GM18526 (cell line): ENCODE results near the gene TMEM236.

Source experiments
- POLR2A ChIP-seq: IDR thresholded peaks from 3 replicates; pipeline ENCODE4 v1.6.1; 2011; ENCODE audit not compliant: insufficient read length; ENCODE audit errors: extremely low read depth

TMEM236 gene, protein sequence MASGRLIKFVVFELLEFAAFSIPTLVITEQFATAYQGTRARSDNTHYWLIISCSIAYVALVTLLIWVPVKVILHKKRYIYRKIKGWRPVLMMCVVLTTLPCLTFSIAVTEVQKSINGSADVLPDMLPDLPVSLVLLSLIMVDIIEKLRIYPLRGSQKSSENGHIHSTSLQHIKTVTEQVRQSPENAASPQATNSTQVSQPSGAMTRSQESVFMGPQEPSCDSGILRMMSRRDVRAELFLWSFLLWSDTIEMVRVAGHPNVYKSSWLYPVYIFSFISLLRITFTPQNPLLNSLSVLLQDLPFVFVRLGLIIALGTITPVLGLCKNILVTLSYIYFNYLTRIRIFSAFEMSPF

GRCh38 chr10:17751781-17752445 is at the start of gene TMEM236:
TSS of gene TMEM236 (plus strand) at chr10:17752201. CDS start at chr10:17752296, 95 bp downstream.
- no peak for TF ChIP-seq POLR2A

GRCh38 chr10:17703706-17704105 is 48.3 kb upstream of the TMEM236 start:
- TF ChIP-seq POLR2A, result no peak

- no peak for TF ChIP-seq POLR2A
Measured at GRCh38 chr10:17708821-17709220, 43.2 kb upstream of the TMEM236 start.

DNA sequence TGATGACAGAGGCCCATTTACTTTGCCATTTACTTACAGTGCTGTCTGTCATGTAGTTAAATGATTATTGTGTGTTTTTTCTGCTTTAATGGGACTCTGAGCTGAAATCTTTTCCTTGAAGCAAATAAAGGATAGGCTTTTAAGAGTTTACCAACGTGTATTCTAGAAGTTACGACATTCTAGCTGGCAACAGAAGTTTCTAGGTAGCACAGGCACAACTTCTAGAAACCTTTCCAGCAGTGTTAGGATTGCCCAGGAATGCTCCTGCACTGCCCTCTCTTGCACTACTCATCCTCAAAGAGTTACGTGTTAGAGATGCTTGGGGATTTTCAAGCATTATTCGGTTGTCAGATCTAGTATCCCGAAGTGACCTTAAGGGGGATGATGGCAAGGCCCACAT is 42.5 kb upstream of the TMEM236 start:
- TF ChIP-seq POLR2A, result no peak

GRCh38 chr10:17710181-17710580 is 41.8 kb upstream of the TMEM236 start:
- TF ChIP-seq POLR2A, result no peak

- TF ChIP-seq POLR2A, result no peak
Measured at GRCh38 chr10:17712053-17712452, 39.9 kb upstream of the TMEM236 start.

DNA sequence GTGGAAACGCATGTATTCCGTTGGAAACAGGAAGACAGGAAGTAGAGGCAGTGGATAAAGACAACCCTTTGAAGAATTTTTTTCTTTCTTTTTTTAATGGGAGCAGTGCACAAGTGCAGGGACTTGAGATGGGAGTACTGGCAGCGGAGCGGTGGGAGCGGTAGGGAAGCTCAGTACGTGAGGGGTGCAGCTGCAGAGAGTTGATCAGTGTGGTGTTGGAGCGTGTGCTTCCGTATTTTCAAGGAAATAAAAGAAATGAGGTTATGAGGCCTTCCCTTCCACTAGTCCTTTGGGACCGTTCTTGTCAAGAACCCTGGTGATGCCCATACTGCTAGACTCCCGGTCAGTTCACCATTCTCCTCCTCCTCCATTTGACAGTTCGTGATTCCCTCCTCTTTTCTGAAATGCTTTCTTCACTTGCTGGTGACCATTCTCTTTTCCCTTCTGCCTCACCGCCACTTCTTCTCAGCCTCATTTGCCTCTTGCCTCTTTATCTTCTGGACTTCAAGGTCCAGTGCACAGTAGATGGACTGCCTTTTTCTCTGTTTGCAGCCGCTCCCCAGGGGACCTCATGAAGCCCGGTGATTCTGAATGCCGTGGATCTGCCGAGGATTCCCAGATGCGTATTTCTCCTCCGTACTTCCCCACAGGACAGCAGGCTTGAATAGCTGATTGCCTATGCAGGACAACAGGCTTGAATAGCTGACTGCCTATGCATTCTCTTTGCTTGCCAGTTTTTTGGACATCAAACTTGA is 39.1 kb upstream of the TMEM236 start:
- no peak for TF ChIP-seq POLR2A

DNA sequence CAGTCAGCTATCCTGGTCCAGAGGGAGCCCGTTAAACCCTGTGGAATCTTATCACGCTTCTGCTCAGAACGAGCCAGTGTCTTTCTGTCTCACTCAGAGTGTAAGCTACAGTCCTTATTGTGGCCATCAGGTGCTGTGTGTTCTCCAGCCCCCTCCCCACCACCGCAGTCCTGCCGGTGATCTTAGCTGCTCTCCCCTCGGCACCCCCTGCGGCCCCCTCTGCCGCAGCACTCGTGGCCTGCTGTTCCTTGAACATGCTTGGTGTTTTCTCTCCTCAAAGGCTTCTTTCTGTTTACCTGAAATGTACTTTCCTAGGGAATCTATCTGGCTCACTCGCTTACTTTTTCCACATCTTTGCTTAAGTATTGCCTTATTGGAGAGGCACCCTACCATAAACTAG is 38.2 kb upstream of the TMEM236 start:
- TF ChIP-seq POLR2A, result no peak

- TF ChIP-seq POLR2A, result no peak
Measured at GRCh38 chr10:17716161-17716560, 35.8 kb upstream of the TMEM236 start.

- no peak for TF ChIP-seq POLR2A
Measured at GRCh38 chr10:17725703-17726102, 26.3 kb upstream of the TMEM236 start.

DNA sequence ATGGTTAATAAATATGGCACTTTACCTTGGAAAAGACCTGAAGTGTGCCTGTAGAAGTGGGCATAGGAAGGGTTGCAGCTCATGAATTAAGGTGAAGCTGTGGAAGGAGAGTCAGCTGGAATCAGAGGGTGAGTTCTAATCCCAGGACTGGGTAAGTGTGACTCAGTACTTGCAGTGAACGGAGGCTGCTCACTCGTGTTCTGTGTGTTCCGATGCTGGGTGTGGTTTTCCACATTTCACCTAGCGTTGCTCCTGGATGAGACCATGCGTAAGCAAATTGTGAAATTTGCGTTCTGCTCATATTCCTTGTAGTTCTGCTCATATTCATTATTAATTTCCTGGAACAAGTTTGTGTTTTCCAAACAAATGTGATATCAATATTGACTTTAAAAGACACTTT is 22.4 kb upstream of the TMEM236 start:
- no peak for TF ChIP-seq POLR2A

DNA sequence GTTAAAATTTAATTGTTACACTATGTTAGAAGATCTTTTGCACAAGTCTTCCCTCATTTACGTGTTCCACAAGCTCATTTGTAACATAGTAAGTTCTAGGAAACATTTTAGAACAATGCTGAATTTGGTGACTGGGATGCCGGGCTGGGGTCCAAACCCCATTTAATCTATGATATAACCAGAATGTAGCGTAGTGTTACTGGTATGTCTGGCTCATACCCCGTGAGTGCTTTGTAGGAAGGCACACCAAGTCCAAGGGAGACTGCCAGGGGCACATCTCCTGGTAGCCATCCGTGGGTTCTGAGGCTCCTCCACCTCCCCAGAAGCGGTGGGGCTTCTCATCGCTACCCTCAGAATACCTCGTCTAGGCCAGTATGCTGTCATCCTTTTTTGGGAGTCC is 21.3 kb upstream of the TMEM236 start:
- no peak for TF ChIP-seq POLR2A

GRCh38 chr10:17731331-17732020 is 20.5 kb upstream of the TMEM236 start:
- TF ChIP-seq POLR2A, result no peak

DNA sequence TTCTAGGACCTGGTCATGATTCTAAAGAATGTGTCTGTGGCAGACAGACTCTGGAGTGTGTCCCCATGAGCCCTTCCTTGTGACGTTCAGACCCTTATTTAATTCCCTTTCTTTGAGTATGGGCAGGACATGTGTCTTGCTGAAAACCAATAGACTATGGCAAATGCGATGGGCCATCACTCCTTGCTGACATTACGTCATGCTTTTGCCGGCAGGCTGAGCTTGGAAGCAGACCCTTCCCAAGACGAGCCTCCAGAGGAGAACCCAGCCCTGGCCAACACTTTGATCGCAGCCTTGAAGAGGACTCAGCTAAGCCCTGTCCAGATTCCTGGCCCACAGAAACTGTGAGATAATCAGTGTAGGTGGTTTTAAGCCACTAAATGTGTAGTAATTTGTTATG is 18.4 kb upstream of the TMEM236 start:
- TF ChIP-seq POLR2A, result no peak

GRCh38 chr10:17734432-17735080 is 17.4 kb upstream of the TMEM236 start:
- TF ChIP-seq POLR2A, result no peak
